HS-27A (cell line): Measurements from ENCODE around the gene DIPK2A.

ENCODE experiments used
- DNase-seq: peaks from one replicate; pipeline ENCODE4 v3.0.0-alpha.2; 2012; ENCODE audit warnings: low read depth, missing footprints

Gene DIPK2A, protein sequence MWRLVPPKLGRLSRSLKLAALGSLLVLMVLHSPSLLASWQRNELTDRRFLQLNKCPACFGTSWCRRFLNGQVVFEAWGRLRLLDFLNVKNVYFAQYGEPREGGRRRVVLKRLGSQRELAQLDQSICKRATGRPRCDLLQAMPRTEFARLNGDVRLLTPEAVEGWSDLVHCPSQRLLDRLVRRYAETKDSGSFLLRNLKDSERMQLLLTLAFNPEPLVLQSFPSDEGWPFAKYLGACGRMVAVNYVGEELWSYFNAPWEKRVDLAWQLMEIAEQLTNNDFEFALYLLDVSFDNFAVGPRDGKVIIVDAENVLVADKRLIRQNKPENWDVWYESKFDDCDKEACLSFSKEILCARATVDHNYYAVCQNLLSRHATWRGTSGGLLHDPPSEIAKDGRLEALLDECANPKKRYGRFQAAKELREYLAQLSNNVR

GRCh38 chr3:143971359-143972154 is at the start of gene DIPK2A:
DIPK2A (plus strand) TSS chr3:143971823; CDS start chr3:143972333, 510 bp downstream.
- peak; percentile 89 for DNase-seq

DNA sequence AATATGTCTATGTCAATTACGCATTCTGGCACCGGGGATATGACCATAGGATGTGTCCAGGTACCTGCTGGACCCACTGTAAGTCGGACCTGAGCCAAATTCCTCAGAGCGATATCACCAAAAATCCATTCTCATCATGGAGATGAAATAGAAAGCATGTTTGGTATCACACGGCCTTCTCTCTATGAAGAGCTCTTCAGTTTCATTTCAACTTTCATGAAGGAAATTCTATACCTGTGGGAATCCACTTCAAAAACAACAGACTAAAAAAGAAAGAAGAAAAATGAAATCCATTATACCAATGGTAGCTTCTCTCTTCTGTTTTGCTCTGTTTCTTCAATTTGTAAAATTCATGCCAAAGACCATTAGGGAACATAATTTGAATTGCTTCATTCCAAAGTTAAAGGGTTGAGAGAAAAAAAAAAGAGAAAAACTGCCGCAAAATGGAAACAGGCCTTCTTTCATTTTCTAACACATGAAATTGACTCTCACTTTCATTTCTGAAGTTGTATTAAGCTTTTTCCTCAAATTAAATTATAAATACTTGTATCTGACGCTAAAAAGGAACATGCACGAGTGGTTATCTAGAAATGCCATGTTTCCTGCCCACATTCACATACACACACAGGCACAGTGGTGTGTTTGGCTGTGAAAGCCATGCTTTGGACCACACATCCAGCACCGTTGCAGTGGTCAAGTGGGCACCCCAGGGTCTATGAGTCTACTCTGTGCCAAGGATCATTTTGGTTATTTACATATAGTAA is 46.9 kb upstream of the DIPK2A start:
- DNase-seq = no peak

DNA sequence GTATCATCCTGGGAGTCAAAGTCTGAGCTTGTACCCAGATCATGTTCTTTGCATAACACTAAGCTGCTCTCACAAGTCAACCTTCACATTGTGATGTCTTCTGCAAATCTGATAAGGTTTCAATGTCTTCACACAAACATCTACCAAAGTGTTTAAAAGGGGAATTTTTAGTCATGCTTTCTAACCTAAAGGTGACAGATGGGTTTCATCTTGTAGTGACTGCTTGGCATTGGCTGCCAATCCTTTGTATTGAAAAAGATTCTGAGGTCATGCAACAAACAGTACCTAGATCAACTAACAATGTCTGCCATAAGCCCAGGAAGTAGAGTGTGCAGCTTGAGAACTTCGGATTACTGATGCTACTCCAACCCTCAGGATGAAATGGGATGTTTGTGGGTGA is 43.6 kb upstream of the DIPK2A start:
- no peak for DNase-seq

GRCh38 chr3:143928541-143929255 is 42.9 kb upstream of the DIPK2A start:
- DNase-seq = no peak

- no peak for DNase-seq
Observed at GRCh38 chr3:143934791-143935190, 36.8 kb upstream of the DIPK2A start.

GRCh38 chr3:143935678-143936077 is 35.9 kb upstream of the DIPK2A start:
- no peak for DNase-seq

DNA sequence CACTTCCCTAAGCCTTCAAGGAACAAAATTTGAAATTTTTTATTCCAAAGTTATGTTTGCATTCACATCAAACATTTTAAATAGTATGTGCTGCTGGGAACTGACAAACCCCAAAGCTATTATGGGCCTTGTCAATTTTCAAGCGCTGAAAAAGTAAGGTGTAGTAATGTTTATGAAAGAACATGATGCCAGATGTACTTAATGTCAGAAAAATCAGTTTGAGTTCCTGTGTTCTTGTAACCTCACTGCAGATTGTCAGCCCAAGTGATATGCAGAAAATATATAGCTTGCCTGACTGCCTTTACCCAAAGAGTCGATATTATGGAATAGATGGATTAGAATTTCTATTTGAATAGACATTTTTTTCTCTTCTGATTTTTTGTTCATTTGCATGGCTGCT is 20.8 kb upstream of the DIPK2A start:
- no peak for DNase-seq

GRCh38 chr3:143951351-143951971 is 20.2 kb upstream of the DIPK2A start:
- no peak for DNase-seq

DNA sequence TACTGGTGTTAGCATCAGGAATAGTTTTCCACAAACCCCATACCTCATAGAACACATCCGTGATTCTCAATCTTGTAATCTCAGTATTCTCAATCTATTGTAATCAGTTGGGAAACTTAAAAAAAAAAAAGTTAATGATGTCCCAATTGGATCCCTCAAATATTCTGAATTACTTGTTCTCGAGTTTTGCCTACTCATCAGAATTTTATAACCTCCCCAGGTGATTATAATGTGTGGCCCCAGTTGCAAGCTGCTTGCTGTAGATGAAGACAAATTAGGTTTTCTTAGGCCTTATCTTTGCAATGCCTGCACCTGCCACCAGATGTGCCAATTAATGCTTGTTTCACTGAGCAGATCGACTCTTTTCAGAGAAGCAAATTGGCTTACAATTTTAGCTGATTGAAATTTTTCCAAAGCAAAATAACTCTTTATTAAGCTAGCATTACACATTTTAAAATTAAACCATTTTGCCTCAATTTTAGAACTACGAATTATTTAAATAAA is 19.0 kb upstream of the DIPK2A start:
- no peak for DNase-seq

DNA sequence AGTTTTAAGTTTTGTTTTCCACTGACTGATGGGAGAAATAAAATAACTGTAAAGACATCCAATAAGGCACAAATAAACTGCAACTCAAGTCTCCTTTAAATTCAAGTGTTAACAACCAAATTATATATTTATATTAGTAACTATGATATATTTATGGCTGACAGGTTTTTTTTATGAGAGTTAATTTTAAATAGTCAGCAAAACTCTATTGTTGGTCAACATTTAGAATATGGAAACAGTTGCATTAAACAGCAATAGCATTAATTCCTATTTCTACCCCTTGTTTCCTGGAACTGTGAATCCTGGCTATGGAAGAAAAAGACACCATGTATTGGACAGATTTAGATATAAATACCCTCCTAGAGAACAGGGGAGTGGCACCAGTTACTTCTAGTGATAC is 16.5 kb upstream of the DIPK2A start:
- no peak for DNase-seq

DNA sequence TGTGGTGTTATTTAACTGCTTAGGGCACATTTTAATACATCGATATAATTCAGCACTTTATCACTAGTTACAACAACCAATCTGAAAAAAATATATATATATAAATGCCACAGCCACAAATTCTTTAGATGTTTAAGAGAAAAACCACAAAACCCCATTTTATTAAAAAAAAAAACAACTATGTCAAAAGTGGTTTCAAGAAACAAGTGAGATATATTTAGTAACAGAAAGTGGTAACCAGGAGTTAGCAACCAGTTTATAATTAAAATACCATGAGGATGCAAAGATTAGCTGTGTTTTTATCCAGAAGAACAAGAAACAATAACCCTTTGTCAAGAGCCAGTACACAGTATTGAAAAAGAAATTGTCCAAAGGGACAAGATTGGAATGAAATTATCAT is 14.8 kb upstream of the DIPK2A start:
- no peak for DNase-seq

DNA sequence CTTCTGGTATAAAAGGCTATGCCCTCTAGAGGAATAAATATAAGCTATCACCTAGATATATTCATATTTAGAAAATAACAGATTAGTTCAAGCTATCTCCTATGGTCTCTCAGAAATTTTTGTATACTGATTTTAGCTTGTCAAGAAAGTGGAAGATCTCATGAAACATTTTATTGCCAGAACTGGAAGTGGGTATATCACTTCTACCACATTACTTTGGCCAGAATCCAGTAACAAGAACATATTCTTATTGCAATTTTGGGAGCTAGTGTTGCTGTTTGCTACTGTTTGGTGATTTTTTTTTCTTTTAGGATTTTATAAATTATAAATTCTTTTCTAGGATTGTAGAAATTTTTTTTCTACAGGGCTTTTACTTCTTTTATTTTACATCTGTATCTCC is 14.2 kb upstream of the DIPK2A start:
- no peak for DNase-seq

- no peak for DNase-seq
Observed at GRCh38 chr3:143958966-143959365, 12.7 kb upstream of the DIPK2A start.

- no peak for DNase-seq
Observed at GRCh38 chr3:143961342-143961741, 10.3 kb upstream of the DIPK2A start.

GRCh38 chr3:143963946-143964345 is 7.7 kb upstream of the DIPK2A start:
- no peak for DNase-seq

DNA sequence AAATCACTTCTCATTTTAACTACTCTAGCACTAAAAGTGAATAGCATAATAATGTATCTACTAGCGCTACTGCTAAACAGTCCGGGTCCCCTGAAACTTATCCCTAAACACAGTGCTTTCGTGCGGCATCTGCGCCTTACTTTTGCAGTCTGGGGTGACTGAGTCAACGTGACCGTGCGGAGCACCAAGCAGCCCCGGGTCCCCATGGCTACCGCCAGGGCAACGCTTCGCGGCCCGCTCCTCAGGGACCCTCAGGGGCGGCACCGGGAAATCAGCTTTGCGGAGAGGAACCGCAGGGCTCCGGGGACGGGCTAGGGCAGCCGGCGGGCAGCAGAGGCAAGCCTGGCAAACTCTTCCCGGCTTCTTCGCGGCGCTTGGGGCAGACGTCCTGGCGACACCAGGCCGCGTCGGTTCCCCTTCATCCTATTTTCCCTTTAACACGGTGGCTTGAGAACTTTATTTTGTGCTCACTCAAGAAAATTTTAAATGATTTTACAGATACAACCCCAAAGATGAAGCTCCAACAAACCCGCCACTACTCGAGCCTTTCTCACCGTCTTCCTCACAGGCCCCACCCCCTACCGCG is 757 bp upstream of the DIPK2A start:
- DNase-seq = no peak

- peak; percentile 17 for DNase-seq
Observed at GRCh38 chr3:143972155-143972504, 507 bp downstream of the DIPK2A start.

- peak; percentile 46 for DNase-seq
Observed at GRCh38 chr3:143972505-143973258, 1.1 kb downstream of the DIPK2A start.

GRCh38 chr3:143973259-143974021 is 1.8 kb downstream of the DIPK2A start:
- DNase-seq = peak; percentile 61
